Ecto neural progenitor cell (in vitro differentiated cells): ENCODE results near the gene KIF2C.
"Not testable (repeated sequence)": the region's sequence is repeated elsewhere in the genome, so short reads cannot be mapped to it uniquely, and the experiment has no call there.

Experiments
- DNase-seq: peaks from one replicate; pipeline ENCODE4 v3.0.0-alpha.2; 2018; ENCODE audit warnings: low spot score

KIF2C gene

GRCh38 chr1:44775930-44776729 is 36.5 kb downstream of the KIF2C start:
- no peak for DNase-seq

- no peak for DNase-seq
Measured at GRCh38 chr1:44776730-44777068, 37.1 kb downstream of the KIF2C start.

GRCh38 chr1:44777547-44777946 is 37.9 kb downstream of the KIF2C start:
- no peak for DNase-seq

- no peak for DNase-seq
Measured at GRCh38 chr1:44777969-44778635, 38.5 kb downstream of the KIF2C start.

- no peak for DNase-seq
Measured at GRCh38 chr1:44778705-44779576, 39.3 kb downstream of the KIF2C start.

- no peak for DNase-seq
Measured at GRCh38 chr1:44780583-44781121, 41.0 kb downstream of the KIF2C start.

- no peak for DNase-seq
Measured at GRCh38 chr1:44783697-44784093, 44.1 kb downstream of the KIF2C start.

GRCh38 chr1:44784094-44785028 is 44.7 kb downstream of the KIF2C start:
- peak; percentile 76 for DNase-seq

- DNase-seq = no peak
Measured at GRCh38 chr1:44785029-44785380, 45.4 kb downstream of the KIF2C start.

- no peak for DNase-seq
Measured at GRCh38 chr1:44785501-44786137, 46.0 kb downstream of the KIF2C start.

- peak; percentile 90 for DNase-seq
Measured at GRCh38 chr1:44786138-44786840, 46.7 kb downstream of the KIF2C start.

GRCh38 chr1:44786841-44787426 is 47.3 kb downstream of the KIF2C start:
- no peak for DNase-seq

GRCh38 chr1:44787506-44787905 is 47.9 kb downstream of the KIF2C start:
- DNase-seq = no peak

- no peak for DNase-seq
Measured at GRCh38 chr1:44788120-44788860, 48.7 kb downstream of the KIF2C start, which contains the start of gene BEST4. TSS of gene BEST4 (minus strand) at chr1:44788170. CDS start at chr1:44787705, 465 bp downstream.

GRCh38 chr1:44790968-44791801 is 51.5 kb downstream of the KIF2C start:
- no peak for DNase-seq

- DNase-seq = no peak
Measured at GRCh38 chr1:44792736-44793502, 53.3 kb downstream of the KIF2C start.

GRCh38 chr1:44797886-44798285 is 58.2 kb downstream of the KIF2C start:
- DNase-seq = not testable (repeated sequence)
